GM06990 (cell line): ENCODE measurements around the gene ADPRHL1.
"Not testable (repeated sequence)": the region's sequence is repeated elsewhere in the genome, so short reads cannot be mapped to it uniquely, and the experiment has no call there.

Experiments used
- DNase-seq: peaks from one replicate; pipeline ENCODE4 v3.0.0-alpha.2; 2011; ENCODE audit not compliant: insufficient read length; ENCODE audit errors: extremely low read depth
- H3K27me3 ChIP-seq: replicated peaks from 2 replicates; pipeline ENCODE4 v1.6.0; 2011; ENCODE audit warnings: low read length; ENCODE audit not compliant: control insufficient read depth, insufficient read depth
- H3K36me3 ChIP-seq: 2 replicates; pipeline ENCODE4 v1.5.1; 2011; ENCODE audit warnings: low read length; ENCODE audit not compliant: control insufficient read depth, insufficient read depth
- H3K4me3 ChIP-seq: replicated peaks from 2 replicates; pipeline ENCODE4 v1.5.1; 2011; ENCODE audit warnings: low read depth, mild to moderate bottlenecking, control low read depth, low read length
- CTCF ChIP-seq: IDR thresholded peaks from 2 replicates; pipeline ENCODE4 v1.5.1; 2011; ENCODE audit warnings: low read length, control low read depth, mild to moderate bottlenecking, inconsistent platforms; ENCODE audit not compliant: insufficient read depth, poor library complexity, severe bottlenecking

ADPRHL1 gene

GRCh38 chr13:113369189-113369588 lies 84.1 kb downstream of the ADPRHL1 start:
- no peak for TF ChIP-seq CTCF
- no peak for DNase-seq
- no peaks in the 10 kb centered on the region for H3K36me3 ChIP-seq
- no peaks in the 10 kb centered on the region for H3K27me3 ChIP-seq
- no peak overlapping the region for H3K4me3 ChIP-seq

DNA sequence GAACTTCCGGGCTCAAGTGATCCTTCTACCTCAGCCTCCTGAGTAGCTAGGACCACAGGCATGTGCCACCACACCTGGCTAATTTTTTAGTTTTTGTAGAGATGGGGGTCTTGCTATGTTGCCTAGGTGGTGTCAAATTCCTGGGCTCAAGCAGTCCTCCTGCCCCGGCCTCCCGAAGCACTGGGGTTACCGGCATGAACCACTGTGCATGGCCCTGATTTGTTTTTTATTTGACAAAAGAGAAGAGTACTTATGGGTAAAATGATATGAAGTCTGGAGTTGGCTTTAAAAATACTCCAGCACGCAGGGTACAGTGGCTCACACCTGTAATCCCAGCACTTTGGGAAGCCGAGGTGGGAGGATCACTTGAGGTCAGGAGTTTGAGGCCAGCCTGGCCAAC lies 84.9 kb downstream of the ADPRHL1 start:
- not testable (repeated sequence) for H3K4me3 ChIP-seq, H3K27me3 ChIP-seq, DNase-seq, H3K36me3 ChIP-seq

DNA sequence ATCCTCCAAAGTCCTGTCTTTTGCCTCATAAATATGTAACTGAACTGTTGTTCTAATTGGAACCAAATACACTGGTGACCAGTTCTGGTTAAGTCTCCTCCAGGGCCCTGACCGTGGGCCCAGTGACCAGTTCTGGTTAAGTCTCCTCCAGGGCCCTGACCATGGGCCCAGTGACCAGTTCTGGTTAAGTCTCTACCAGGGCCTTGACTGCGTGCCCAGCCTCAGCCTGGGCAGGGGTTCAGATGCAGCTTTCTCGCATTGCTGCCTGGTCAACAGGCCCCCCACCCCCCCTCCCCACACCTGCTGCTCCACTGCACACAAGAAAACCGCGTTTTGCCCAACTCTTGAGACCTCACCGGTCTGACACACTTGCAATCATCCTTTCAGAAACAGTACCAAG lies 85.5 kb downstream of the ADPRHL1 start:
- Histone ChIP-seq H3K4me3 (no peak overlapping the region), H3K36me3 (no peaks in the 10 kb centered on the region), H3K27me3 (no peaks in the 10 kb centered on the region; the same call in 1 of the 2 replicates)
- no peak for DNase-seq
- no peak for TF ChIP-seq CTCF

GRCh38 chr13:113367020-113367560 lies 86.2 kb downstream of the ADPRHL1 start:
- no peaks in the 10 kb centered on the region; the same call in 1 of the 2 replicates for H3K27me3 ChIP-seq
- TF ChIP-seq CTCF = no peak

DNA sequence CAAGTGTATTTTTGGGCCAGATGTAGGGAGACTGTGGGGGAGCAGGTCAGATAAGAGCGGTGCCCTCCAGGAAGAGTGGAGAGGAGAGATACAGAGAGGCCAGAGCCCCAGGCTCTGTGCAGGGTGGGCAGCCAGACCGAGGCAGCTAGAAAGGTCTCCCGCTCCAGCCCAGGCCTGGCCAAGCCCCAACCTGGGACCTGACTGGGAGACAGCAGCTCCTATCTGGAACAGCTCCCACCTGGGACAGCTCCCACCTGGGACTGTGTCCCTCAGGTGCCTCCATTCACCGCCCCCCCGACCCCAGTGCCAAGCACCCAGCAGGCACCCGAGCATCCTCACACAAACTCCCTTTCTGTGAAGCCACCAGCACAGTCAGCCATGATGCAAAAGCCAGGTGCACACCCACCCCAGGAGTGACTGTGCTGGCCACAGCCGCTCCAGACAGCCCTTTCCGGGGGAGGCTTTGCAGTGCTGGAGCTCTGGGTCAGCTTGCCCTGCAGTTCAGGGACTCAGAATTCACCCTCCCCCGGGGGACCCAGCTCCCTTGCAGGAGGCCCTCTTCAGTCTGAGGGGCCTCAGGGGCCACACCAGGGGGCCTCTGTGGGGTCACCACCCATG lies 87.2 kb downstream of the ADPRHL1 start:
- Histone ChIP-seq H3K4me3 (no peak overlapping the region), H3K36me3 (no peaks in the 10 kb centered on the region), H3K27me3 (no peaks in the 10 kb centered on the region; the same call in 1 of the 2 replicates)
- DNase-seq = no peak
- TF ChIP-seq CTCF = no peak

More at GRCh38 chr13:113367020-113367560, 86.2 kb downstream of the ADPRHL1 start:
- no peaks in the 10 kb centered on the region for H3K36me3 ChIP-seq
- DNase-seq = no peak
- no peak overlapping the region for H3K4me3 ChIP-seq

- Histone ChIP-seq H3K36me3 (no peaks in the 10 kb centered on the region), H3K4me3 (no peak overlapping the region), H3K27me3 (no peaks in the 10 kb centered on the region; the same call in 1 of the 2 replicates)
- no peak for TF ChIP-seq CTCF
- no peak for DNase-seq
Observed at GRCh38 chr13:113365583-113365970, 87.7 kb downstream of the ADPRHL1 start.
